ENCODE measurements around the gene SSH3.

SSH3 gene, protein sequence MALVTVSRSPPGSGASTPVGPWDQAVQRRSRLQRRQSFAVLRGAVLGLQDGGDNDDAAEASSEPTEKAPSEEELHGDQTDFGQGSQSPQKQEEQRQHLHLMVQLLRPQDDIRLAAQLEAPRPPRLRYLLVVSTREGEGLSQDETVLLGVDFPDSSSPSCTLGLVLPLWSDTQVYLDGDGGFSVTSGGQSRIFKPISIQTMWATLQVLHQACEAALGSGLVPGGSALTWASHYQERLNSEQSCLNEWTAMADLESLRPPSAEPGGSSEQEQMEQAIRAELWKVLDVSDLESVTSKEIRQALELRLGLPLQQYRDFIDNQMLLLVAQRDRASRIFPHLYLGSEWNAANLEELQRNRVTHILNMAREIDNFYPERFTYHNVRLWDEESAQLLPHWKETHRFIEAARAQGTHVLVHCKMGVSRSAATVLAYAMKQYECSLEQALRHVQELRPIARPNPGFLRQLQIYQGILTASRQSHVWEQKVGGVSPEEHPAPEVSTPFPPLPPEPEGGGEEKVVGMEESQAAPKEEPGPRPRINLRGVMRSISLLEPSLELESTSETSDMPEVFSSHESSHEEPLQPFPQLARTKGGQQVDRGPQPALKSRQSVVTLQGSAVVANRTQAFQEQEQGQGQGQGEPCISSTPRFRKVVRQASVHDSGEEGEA

DNA sequence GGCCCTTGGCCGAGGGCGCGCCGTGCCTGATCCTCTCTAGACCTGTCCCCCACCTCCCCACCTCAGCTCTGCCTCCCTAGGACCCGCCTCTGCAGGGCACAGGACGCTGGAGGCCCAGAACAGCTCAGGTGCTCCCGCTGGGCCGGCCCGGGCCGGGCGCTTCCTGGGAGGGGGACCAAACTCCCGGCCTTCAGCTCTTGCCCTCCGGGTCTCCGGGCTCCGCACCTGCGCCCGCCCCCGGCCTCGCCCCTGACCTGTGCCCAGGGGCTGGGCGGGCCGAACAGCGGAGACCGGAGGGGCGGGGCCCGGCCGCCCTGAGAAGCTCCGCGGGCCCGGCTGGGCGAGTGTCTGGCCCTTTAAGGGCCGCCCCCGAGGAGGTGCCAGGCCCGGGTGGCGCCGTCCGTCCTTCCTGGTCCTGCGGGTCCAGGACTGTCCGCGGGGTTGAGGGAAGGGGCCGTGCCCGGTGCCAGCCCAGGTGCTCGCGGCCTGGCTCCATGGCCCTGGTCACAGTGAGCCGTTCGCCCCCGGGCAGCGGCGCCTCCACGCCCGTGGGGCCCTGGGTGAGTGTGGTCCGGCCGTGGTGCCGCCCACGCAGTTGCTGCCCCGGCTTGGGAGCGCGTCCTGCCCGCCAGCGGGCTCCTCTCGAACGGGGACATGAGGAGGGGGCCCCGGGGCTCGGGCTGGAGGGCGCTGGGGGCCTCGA is at the start of gene SSH3:
Gene SSH3 (plus strand): TSS at position 399 of the 703 bp plus-strand sequence. CDS start 96 bp downstream, at position 495.
- DNase-seq: peak; percentile 46

DNA sequence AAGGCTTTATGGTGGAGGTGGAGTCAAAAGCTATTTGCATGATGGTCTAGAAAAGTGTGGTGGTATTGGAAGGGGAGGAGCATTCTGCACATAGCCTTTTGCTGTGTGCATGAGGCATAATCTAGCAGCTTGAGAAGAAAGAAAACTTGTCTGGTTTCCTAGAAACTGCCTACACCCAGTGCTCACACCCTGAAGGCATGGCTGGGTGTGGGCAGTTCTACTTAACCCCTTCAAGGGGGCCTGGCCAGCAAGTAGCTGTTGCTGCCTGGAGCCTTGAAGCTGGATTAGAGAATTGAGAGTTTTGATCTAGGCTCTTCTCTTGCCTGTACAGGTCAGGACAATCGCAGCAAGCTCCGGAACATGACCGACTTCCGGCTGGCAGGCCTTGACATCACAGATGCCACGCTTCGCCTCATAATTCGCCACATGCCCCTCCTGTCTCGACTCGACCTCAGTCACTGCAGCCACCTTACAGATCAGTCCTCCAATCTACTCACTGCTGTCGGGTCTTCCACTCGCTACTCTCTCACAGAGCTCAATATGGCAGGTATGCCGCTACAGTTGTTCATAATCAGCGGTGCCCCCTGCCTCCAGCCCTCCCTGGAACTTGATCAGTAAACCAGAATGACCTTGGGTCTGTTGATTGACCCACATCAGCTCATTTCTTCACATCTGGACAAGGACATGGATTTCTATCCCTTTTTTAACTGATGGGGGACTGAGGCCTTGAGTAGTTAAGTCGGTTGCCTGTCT is 49.3 kb upstream of the SSH3 start:
- no peak for DNase-seq

DNA sequence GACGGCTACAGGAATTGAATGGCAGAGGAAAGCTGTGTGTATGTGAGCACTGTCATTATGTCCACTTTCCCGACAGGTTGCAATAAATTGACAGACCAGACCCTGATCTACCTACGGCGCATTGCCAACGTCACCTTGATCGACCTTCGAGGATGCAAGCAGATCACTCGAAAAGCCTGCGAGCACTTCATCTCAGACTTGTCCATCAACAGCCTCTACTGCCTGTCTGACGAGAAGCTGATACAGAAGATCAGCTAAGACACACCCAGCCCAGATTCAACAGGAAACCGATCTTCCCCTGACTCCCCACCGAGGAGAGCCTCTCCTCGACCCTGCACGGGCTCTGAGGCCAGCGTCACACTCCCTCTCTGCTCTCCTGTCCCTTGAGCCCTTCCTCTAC is 48.5 kb upstream of the SSH3 start:
- no peak for DNase-seq

DNA sequence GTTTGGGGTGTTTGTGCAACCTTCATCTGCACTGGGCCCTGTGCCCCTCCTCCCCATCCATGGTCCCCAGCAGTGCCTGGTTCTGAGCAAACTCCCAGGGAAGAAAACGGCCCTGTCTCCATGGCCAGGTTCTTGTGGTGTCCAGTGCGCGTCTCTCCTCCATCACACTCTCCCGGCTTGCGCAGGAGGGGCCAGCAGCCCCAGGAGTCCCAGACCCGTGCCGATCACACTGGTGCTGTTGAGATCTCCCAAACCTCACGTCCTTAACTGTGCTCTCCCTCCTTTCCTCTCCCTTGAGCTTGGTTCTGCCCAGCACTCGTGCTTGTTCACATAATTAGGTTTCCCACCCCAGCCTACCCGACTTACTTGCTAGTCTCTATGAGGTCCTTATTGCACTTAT is 48.0 kb upstream of the SSH3 start:
- no peak for DNase-seq

DNA sequence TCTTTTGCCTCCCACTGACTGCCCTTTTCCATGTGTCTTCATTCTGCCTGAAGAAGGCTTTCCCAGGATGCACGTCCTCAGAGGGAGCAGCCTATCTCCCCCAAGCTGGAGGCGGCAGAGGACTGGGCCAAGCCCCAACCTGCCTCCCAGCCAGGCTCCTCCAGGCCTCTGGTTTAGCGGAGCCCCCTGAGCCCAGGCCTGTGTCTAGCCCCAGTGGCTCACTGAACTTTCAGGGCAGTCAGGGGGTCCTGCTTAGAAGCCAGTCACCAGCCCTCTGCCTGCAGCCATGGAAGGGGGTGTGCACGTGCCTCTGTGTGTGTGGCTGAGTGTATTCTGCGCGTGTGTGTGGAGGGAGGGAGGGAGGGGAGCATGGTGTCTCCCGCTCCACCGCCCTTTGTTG is 47.5 kb upstream of the SSH3 start:
- DNase-seq: no peak

DNA sequence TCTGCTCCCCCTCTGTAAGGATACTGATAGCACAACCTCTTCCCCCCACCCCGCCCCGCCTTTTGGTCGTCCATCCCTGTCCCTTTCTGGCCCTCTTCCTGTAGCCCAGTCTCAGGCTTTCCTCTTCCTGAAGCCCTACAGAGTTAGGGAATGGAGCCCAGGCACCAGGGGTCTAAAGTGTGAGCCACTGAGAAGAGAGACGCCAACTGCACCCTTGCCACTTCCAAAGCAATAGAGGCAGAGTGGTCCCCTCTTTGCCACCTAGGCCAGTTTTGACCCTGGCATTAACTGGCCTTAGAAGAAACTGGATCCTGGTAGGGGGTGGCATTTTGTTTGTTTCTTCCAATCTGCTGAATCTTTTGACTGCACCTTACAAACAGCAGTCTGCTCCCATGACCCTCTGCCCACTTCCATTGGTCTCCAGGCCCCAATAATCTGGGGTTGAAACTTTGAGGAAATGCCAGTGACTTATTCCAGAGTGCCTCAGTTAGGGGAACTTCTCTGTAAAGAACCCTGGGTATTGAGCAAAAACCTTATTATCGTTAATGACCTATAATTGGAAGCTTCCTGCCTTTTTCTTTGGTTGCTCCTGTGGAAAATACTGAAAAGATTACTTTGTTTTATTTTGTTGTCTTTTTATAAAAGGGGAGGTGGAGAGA is 46.7 kb upstream of the SSH3 start:
- no peak for DNase-seq

DNA sequence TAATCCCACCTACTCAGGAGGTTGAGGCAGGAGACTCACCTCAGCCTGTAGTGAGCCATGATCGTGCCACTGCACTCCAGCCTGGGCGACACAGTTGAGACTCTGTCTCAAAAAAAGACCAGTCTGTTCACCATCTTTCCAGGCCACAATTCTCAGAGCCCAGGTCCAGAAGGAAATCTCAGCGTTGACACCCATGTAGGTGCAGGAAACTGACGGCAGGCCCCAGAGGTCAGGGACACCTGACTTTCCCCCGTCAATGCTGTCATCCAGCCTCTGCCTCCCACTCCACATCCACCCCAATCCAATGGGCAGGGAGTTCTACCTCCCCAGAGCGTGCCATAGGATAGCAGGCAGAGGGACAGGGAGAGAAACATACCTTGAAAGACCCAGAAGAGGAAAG is 42.9 kb upstream of the SSH3 start:
- DNase-seq: no peak

DNA sequence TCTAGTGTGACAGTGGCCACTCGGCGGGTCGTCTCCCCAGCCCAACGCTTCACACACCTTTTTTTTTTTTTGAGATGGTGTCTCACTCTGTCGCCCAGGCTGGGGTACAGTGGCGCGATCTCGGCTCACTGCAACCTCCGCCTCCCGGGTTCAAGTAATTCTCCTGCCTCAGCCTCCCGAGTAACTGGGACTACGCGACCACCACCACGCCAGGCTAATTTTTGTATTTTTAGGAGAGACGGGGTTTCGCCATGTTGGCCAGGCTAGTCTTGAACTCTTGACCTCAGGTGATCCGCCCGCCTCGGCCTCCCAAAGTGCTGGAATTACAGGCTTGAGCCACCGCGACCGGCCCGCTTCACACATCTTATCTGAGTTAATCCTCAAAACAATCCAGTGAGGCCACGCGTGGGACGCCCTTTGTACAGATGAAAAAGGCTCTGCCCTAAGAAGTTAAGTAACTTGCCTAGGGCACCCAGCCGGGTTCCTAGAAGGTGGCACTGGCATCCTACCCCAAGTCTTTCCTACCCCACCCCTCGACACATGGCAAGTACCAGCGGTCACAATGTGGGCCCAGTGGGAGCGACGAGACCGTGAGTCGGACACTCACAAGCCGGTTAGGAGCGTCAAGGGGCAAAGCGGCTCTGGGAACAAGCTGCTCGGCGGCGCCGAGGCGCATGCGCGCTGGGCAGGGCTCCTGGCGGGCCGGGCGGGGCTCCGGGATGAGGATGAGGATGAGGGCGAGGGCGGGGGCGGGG is 42.3 kb upstream of the SSH3 start:
- peak; percentile 7 for DNase-seq

DNA sequence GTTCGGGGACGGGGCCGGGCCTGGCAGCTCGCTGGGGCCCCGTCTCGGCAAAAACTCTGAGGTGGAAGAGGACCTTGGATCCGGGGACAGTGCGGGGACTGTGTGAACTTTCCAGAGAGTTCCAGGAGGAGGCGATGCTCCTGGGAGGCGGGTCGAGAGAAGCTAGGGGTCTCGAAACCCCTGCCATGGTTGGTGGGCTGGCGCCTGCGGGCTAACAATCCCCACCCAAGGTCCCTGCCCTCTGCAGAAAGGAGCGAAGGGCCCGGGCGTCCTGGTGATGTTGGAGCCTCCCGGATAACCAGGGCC is 41.7 kb upstream of the SSH3 start:
- no peak for DNase-seq

DNA sequence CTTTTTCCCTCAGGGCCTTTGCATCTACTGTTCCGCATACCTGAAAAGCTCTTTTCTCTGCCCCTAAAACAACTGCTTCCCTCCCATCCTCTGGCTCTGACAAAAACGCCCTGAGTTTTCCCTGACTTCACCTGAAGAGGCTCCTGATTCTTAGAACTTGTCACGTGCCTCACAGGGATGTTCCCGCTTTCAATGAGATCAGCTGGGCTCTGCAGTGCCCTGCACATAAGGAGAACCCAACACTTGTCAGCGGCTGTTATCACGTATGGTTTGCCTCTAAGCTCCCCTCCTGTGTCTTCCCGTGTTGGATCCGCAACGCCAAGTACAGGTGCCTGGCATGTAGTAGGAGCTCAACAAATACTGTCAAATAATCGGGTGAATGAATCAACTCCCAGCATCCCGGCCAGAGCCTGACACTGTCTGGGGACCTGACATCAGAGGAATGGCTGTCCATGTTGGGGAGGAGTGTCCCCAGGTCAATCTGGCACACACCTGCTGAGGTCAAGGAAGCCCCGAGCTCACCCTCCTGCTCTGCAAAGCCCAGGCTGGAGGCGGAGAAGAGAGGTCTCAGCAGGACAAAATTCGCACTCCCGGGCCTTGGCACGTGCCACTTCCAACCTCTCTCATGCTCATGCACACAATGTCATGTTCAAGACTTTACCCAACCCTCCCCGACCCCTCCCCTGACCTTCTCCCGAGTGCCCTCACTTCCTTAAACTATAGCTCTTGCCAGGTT is 41.2 kb upstream of the SSH3 start:
- no peak for DNase-seq

DNA sequence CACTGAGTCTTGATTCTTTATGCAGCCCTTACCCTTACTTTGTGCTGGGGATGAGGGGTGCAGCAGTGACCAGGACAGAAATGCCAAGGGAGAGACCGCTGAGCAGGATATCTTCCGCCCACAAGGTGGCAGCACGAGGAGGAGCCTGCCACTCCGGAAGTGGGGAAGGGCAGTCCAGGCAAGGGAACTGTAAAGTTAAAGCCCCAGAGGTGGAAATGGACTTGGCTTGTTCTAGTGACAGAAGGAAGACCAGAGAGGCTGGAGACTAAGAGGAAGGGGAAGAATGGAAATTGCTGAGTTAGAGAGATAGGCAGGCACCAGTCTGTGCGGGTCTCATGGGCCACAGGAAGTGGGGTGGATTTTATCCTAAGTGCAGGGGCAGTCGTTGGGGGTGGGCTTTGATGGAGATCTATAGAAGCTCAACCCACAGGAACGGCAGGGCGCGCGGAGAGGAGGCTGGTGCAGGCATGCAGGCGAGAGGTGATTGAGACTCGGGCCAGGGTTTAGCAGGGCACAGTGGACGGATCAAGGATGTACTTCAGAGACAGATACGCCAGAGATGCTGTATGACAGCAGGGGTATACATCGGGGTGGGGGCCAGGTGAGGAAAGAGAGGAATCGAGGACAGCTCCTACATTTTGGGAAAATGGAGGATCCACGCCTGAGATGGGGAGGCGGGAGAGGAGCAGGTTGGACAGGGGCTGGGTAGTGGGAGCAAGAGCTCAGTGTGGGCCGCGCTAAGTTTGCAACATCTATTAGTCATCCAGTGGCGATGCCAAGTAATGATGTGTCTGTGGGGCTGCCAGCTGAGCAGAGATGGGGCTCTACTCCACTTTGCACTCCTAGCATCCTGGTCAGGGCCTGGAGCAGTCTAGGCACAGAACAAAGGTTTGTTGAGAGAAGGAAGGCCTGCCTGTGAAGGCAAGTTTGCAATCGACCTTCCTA is 40.3 kb upstream of the SSH3 start:
- DNase-seq: peak; percentile 76

DNA sequence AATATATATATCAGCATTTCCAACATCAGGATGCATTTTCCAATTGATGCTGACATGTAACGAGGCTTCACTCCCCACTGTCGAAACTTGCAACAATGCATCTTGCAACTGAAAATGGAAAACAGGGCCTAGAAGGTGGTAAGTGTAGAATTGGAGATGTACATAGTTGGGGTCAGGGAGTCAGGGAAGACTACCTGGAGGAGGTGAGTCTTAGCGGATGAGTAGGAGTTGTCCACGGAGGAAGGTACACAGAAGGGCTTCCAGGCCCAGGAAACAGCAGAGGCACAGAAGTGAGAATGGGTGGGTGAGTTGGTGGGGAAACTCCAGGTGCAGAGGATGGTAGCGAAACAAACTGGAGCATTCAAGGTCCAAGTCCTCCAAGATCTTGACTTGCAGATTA is 39.1 kb upstream of the SSH3 start:
- no peak for DNase-seq

DNA sequence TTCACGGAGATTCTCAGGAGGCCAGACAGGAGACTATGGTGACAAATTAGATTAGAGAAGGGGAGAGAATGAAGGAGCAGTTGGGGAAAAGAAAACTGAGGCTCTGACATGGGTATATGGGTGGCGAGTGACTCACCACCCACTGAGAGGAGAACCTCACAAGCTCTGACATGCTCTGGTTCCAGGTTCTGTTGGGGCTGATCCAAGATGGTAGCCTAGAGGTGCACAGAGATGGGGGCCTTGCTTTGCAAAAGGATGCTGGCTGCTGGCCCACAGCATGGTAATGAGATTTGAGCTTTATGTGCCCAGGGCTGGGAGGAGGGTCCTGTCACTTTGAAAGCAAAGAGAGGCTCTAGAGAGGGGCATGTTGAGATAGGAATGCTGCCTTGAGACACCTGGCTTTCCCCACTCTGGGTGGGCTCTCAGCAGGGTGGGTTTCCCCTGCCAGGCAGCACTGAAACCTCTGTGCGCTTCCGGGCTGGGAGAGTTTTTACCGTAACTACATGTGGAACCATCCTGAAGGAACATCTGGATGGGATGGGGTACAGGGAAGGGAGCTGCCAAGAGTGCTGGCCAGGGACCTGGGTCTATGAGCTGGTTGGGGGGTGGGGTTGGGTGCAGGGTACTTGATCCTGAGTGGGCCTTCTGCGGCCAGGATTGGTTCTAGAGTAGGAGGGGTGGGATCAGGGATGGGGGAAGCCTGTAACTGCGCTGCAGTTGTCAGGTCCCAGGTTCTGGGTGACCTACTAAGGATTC is 38.3 kb upstream of the SSH3 start:
- DNase-seq: no peak

DNA sequence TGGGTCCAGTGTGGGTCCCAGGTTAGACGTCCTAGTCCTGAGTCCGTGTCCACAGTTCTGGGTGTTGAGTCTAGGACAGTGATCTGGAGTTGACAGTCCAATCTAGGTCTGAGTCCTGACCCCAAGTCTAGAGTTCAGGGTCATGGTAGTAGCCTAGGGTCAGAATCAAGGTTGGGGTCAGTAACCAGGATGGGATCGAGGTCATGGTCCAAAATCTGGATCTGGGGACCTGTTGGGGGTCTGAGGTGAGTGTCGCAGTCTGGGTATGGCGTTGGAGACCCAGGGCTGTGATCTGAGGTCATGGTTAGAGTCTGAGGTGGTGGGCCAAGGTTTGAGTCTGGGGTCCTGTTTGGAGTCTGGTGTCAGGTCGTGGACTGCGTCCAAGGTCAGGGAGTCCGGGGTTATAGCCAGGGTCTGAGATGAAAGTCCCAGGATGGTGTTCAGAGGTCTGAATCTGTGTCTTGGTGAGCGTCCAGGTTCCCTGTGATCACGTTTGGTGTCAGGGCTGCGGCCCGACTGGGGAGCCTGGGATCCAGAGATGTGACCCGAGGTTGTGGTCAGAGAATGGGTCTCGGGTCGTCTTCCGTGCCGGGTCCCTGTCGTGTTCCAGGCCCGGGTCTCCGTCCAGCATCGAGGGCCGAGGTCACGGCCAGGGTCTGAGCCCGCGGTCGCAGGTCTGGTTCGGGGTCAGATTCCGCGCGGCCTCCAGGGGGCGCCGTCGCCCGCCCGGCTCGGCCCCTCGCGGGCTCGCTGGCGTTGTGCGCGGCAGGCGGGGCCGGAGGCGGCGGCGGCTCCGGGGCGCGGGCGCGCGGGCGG is 37.5 kb upstream of the SSH3 start:
- DNase-seq: peak; percentile 53

DNA sequence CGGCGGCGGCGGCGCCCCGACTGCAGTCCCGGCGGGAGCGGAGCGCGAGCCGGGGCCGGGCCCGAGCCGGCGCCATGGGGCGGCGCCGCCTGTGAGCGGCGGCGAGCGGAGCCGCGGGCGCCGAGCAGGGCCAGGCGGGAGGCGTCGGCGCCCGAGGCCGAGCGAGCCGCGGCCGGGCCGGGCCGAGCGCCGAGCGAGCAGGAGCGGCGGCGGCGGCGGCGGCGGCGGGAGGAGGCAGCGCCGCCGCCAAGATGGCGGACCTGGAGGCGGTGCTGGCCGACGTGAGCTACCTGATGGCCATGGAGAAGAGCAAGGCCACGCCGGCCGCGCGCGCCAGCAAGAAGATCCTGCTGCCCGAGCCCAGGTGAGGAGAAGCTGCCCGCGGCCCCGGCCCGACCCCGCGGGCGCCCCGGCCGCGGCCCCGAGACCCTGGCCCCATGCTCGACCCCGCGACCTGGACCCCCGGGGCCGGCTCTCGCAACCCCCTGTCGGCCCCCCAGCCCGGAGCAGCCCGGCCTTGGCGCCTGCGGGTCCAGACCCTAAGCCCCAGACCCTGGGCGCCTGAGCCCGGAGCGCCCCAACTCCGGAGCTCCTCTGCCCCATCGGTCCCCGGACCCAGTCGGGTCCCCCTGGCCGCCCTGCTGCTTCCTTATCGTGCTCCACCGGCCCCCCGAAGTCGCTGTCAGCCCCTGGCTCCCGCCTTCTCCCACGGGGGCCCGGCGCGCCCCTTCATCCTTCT is 36.7 kb upstream of the SSH3 start, which contains the start of gene GRK2:
Gene GRK2 (plus strand): TSS at position 25 of the 739 bp plus-strand sequence. CDS start 227 bp downstream, at position 252.
- DNase-seq: peak; percentile 55

DNA sequence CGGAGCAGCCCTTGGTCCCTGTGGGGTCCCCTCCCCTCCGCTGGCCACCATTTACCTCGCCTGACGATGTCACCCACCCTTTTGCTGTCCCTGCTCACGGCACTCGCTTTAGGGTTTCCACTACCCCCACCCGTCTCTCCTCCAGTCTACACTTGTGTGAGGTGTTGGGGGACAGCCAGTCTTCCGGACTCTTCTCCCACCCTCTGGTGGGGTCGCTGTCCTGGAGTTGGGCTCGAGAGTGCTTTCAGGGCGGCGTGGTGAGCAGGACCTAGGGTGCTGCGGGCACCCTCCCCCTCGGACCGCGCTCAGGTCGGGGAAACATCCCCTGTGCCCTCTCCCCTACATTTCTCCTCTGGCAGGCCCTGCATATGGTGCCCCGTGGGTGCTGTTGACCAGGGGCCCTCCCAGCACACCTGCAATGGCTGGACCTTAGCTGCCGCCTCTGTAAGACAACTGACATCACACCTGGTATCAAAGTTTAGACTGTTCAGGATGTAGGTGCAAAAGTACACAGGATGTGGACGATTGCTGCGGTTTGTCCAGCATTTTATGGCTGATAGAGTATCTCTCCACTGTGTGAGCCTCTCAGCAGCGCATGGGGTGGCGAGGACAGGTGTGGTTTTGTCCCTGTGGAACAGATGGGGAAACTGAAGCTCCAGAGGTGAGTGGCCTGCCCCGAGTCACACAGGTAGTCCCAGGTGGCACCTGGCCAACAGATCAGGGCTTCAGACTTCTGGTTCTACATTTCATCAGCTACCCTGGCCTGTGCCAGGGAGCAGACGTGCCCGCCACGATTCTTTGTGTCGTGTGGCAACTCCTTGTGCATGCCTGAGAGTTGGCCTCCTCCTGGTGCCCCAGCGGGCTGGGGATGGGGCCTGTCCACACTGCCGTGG is 35.9 kb upstream of the SSH3 start:
- DNase-seq: no peak

Measured in HCEC 1CT (cell line).